Measurements from ENCODE around the gene HMOX1.

The HMOX1 gene

GRCh38 chr22:35380537-35381423 lies at the start of gene HMOX1:
Gene HMOX1 (plus strand): TSS chr22:35381096. CDS start chr22:35381174, 78 bp downstream.
- peak; percentile 85 for DNase-seq (ENCODE audit: low read depth)
- TF ChIP-seq CTCF (conservative IDR thresholded peaks at IDR 0.05; ENCODE audit: control insufficient read depth, insufficient read depth, low read depth, low read length): no peak
- H3K4me3 ChIP-seq (ENCODE audit: control insufficient read depth, low read depth, low read length): peak within 1 kb of the TSS; percentile 90

GRCh38 chr22:35332278-35332677 lies 48.6 kb upstream of the HMOX1 start:
- H3K4me3 ChIP-seq (ENCODE audit: control insufficient read depth, low read depth, low read length): no peak overlapping the region
- DNase-seq (ENCODE audit: low read depth): no peak
- TF ChIP-seq CTCF (conservative IDR thresholded peaks at IDR 0.05; ENCODE audit: control insufficient read depth, insufficient read depth, low read depth, low read length): no peak

- no peak for DNase-seq (ENCODE audit: low read depth)
- no peak for TF ChIP-seq CTCF (conservative IDR thresholded peaks at IDR 0.05; ENCODE audit: control insufficient read depth, insufficient read depth, low read depth, low read length)
- H3K4me3 ChIP-seq (ENCODE audit: control insufficient read depth, low read depth, low read length): no peak overlapping the region
Observed at GRCh38 chr22:35333220-35333619, 47.7 kb upstream of the HMOX1 start.

- TF ChIP-seq CTCF (conservative IDR thresholded peaks at IDR 0.05; ENCODE audit: control insufficient read depth, insufficient read depth, low read depth, low read length): no peak
- no peak overlapping the region for H3K4me3 ChIP-seq (ENCODE audit: control insufficient read depth, low read depth, low read length)
- no peak for DNase-seq (ENCODE audit: low read depth)
Observed at GRCh38 chr22:35334004-35334403, 46.9 kb upstream of the HMOX1 start.

- H3K4me3 ChIP-seq (ENCODE audit: control insufficient read depth, low read depth, low read length): no peak overlapping the region
- DNase-seq (ENCODE audit: low read depth): no peak
- no peak for TF ChIP-seq CTCF (conservative IDR thresholded peaks at IDR 0.05; ENCODE audit: control insufficient read depth, insufficient read depth, low read depth, low read length)
Observed at GRCh38 chr22:35335468-35335867, 45.4 kb upstream of the HMOX1 start.

GRCh38 chr22:35335936-35336781 lies 44.7 kb upstream of the HMOX1 start:
- DNase-seq (ENCODE audit: low read depth): no peak
- no peak overlapping the region for H3K4me3 ChIP-seq (ENCODE audit: control insufficient read depth, low read depth, low read length)
- no peak for TF ChIP-seq CTCF (conservative IDR thresholded peaks at IDR 0.05; ENCODE audit: control insufficient read depth, insufficient read depth, low read depth, low read length)

Data from fibroblast of mammary gland (primary cell).